HUES6 (cell line): ENCODE results near the gene ANKRD52.

ENCODE experiments used
- H3K27ac ChIP-seq: 2 replicates; pipeline ENCODE4 v1.7.0; 2013; ENCODE audit warnings: low read depth, mild to moderate bottlenecking, low read length, inconsistent platforms
- H3K27me3 ChIP-seq: 2 replicates; pipeline ENCODE4 v1.6.1; 2013; ENCODE audit warnings: low read length; ENCODE audit not compliant: control insufficient read depth, insufficient read depth
- H3K36me3 ChIP-seq: 2 replicates; pipeline ENCODE4 v1.6.1; 2013; ENCODE audit warnings: low read length; ENCODE audit not compliant: control insufficient read depth, insufficient read depth
- H3K4me1 ChIP-seq: 2 replicates; pipeline ENCODE4 v1.6.1; 2013; ENCODE audit warnings: low read length; ENCODE audit not compliant: control insufficient read depth, insufficient read depth
- H3K4me3 ChIP-seq: 2 replicates; pipeline ENCODE4 v1.5.1; 2013; ENCODE audit warnings: low read depth, low read length
- H3K9ac ChIP-seq: one replicate; pipeline ENCODE4 v1.6.1; 2013; ENCODE audit warnings: mild to moderate bottlenecking, low read length
- H3K9me3 ChIP-seq: 2 replicates; pipeline ENCODE4 v1.6.1; 2013; ENCODE audit warnings: low read depth, low read length; ENCODE audit not compliant: control insufficient read depth, insufficient read depth

Gene ANKRD52

GRCh38 chr12:56190695-56191155 lies 67.5 kb downstream of the ANKRD52 start:
- no peaks in the 10 kb centered on the region for H3K27me3 ChIP-seq
- H3K4me1 ChIP-seq, result peaks cover 17% of the 10 kb centered on the region
- H3K4me3 ChIP-seq, result peak overlapping the region; percentile 90
- H3K9ac ChIP-seq, result peak overlapping the region; percentile 34
- H3K36me3 ChIP-seq, result peaks cover 19% of the 10 kb centered on the region
- no peak overlapping the region for H3K27ac ChIP-seq
- H3K9me3 ChIP-seq, result no peaks in the 10 kb centered on the region

GRCh38 chr12:56189918-56190694 lies 68.1 kb downstream of the ANKRD52 start:
- peaks cover 25% of the 10 kb centered on the region for H3K36me3 ChIP-seq
- H3K27me3 ChIP-seq, result no peaks in the 10 kb centered on the region
- peak overlapping the region; percentile 88 for H3K9ac ChIP-seq
- H3K4me1 ChIP-seq, result peaks cover 17% of the 10 kb centered on the region
- H3K27ac ChIP-seq, result peak overlapping the region; percentile 48; the same call in 1 of the 2 replicates
- peak overlapping the region; percentile 90 for H3K4me3 ChIP-seq
- no peaks in the 10 kb centered on the region for H3K9me3 ChIP-seq

DNA sequence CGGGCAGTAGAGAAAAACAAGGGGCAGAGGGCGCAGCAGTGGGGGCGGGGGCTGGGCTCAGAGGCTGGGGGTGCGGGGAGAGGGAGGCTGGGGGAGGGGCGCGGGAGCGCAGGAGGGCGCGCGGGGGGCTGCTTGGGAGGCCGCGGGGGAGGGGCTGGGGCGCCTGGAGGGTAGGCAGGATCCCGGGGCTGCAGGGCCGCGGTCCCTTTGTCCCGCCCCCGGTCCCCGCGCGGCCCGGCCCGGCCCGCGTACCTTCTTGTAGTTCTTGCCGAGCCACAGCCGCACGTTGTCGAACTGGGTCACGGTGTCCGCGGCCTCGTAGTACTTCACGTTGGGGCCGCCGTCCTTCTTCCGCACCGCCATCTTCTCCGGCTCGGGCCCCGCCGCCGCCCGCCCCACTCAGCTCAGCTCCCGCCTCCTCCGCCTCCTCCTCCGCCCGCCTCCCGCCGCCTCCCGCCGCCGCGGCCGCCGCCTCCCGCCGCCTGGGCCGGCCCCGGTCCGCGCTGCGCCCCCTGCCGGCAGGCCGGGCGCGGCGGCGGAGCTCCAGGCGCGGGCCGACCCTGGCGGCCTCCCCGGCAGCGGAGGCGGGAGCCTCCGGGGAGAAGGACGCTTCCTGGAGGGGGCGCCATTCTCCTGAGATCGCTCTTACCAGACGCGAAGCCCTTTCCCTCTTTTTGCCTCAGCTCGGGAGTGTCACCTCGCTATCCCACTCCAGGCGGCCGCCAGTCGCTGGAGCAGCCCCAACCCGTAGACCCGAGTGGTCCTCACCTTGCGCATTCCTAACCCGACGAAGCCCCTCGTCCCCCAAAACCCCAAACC lies 68.9 kb downstream of the ANKRD52 start, which contains the start of gene SMARCC2:
Gene SMARCC2 (minus strand): TSS at position 385 of the 819 bp plus-strand sequence. CDS start 22 bp downstream, at position 363.
- Histone ChIP-seq H3K27ac (peak within 1 kb of the TSS; percentile 80), H3K9me3 (no peaks in the 10 kb centered on the region), H3K4me3 (peak within 1 kb of the TSS; percentile 90), H3K36me3 (peaks cover 33% of the 10 kb centered on the region), H3K9ac (peak within 1 kb of the TSS; percentile 88), H3K27me3 (no peaks in the 10 kb centered on the region), H3K4me1 (peaks cover 17% of the 10 kb centered on the region)

- H3K9me3 ChIP-seq, result no peaks in the 10 kb centered on the region
- peak overlapping the region; percentile 88 for H3K9ac ChIP-seq
- no peaks in the 10 kb centered on the region for H3K27me3 ChIP-seq
- peaks cover 17% of the 10 kb centered on the region for H3K4me1 ChIP-seq
- peaks cover 38% of the 10 kb centered on the region for H3K36me3 ChIP-seq
- peak overlapping the region; percentile 90 for H3K4me3 ChIP-seq
- H3K27ac ChIP-seq, result peak overlapping the region; percentile 80
These were observed 69.4 kb downstream of the ANKRD52 start for GRCh38 chr12:56188778-56189098.

- H3K36me3 ChIP-seq, result peaks cover 43% of the 10 kb centered on the region
- H3K9ac ChIP-seq, result peak overlapping the region; percentile 88
- peak overlapping the region; percentile 90 for H3K4me3 ChIP-seq
- no peaks in the 10 kb centered on the region for H3K9me3 ChIP-seq
- H3K27ac ChIP-seq, result peak overlapping the region; percentile 80
- H3K4me1 ChIP-seq, result peaks cover 17% of the 10 kb centered on the region
- no peaks in the 10 kb centered on the region for H3K27me3 ChIP-seq
These were observed 69.9 kb downstream of the ANKRD52 start for GRCh38 chr12:56188131-56188777.
